ENCODE results near the gene DPF3. TPM values are rescaled to one million over a fixed set of nuclear protein-coding genes. Genes with fewer than 3 reads are reported as not detected.

DPF3 gene
- total RNA-seq, 3 donors from 2014 or later (not counting 1 experiment from before 2014, with no cell fraction given) = 1.4 to 1.8 (median 1.4) TPM

DNA sequence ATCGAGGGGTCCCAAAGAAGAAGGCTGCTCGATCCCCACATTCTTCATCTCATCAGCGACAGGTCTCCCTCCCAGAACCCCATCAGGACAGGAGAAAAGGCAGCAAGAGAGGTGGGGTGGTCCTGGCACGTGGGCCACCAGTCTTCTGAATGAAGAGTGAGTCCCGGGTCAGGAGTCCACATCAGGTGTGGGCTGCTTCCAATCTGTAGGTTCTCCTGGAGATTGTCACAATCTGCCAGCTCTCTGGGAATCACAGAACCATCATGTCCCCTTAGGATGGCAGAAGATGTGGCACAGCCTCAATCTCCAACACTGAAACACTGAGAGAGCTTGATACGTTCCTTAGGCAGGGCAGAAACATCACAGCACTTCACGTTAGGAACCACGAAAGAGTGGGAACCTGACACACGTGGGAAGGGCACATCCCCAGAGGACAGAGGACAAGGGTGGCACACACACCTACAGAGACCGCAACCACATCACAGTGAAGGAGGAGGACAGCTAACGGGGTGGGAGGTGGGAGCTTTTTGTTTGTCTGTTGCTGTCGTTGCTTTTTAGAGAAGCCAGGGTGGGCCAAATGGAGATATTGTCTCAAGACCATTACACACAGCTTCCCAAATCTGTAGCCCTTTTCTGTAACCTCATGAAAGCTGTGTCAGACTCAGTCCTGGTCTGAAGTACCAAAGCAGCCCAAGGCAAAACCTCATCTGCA is 284.5 kb downstream of the DPF3 start:
- peaks cover 7% of the 10 kb centered on the region for H3K4me1 ChIP-seq (ENCODE audit: control insufficient read depth, insufficient read depth, low read length)
- TF ChIP-seq CTCF (IDR thresholded peaks at IDR 0.05) = no peak
- H3K36me3 ChIP-seq (ENCODE audit: control insufficient read depth, insufficient read depth, low read length) = no peaks in the 10 kb centered on the region
- 80% methylated on average over 11 of the region's 12 CpGs for WGBS (ENCODE audit: insufficient coverage)
- H3K9me3 ChIP-seq (ENCODE audit: control insufficient read depth, insufficient read depth, low read length) = no peaks in the 10 kb centered on the region
- intact Hi-C loops (cut with micrococcal nuclease) = no loop called here
- no peak overlapping the region for H3K4me3 ChIP-seq (ENCODE audit: low read length)
- H3K27ac Mint-ChIP-seq = no peak overlapping the region
- H3K27ac ChIP-seq (ENCODE audit: low read length) = no peak overlapping the region
- no peak for ATAC-seq
- H3K4me1 Mint-ChIP-seq = peaks cover 0 to 14% of the 10 kb centered on the region in 2 donors
- H3K36me3 Mint-ChIP-seq = no peaks in the 10 kb centered on the region
- H3K9me3 Mint-ChIP-seq = no peaks in the 10 kb centered on the region
- H3K4me3 Mint-ChIP-seq = no peak overlapping the region
- H3K27me3 Mint-ChIP-seq (ENCODE audit: low read depth in 2 of 2) = peaks cover 76 to 93% of the 10 kb centered on the region in 2 donors
- H3K27me3 ChIP-seq (ENCODE audit: control insufficient read depth, insufficient read depth, low read length) = no peaks in the 10 kb centered on the region
- DNase-seq = no peak

DNA sequence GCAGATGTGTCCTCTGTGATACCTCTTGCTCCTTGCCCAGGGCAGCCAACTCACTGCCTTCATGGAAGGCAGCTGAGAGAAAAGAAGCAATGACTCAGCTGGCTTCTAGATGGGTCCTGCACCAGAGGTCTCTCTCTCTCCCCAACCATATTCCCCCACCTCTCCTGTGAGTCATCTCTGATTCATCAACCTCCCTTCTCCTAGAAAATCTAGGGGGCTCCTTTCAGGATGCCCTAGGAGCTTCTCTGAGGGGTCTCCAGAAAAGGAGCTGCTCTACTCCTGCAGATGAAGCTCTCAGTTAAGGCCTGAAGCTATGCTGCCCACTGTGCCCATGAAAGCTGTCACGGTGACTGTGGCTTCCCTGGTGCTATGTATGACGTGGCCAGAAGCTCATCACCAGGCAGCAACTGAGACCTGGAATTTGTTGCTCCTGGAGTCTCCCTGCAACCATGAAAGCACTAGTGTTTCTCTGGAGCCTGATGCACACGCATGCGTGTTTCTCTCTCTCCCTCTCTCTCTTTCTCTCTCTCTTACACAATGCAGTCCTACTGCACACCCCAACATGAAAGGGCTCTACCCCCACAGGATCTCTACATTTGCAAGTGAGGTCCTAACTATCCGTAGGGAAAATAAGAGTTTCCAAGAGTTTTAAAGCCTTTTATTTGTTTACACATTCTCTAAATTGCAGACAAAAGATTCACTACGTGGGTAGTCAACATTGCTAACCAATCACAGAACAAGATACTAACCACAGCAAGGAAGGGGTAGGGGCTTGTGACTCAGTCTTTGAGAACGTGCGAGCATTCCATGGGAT is 285.3 kb downstream of the DPF3 start:
- no peaks in the 10 kb centered on the region for H3K9me3 ChIP-seq (ENCODE audit: control insufficient read depth, insufficient read depth, low read length)
- H3K27me3 Mint-ChIP-seq (ENCODE audit: low read depth in 2 of 2) = peaks cover 76 to 95% of the 10 kb centered on the region in 2 donors
- no peak for ATAC-seq
- no peak overlapping the region for H3K27ac ChIP-seq (ENCODE audit: low read length)
- intact Hi-C loops (cut with micrococcal nuclease) = no loop called here
- no peaks in the 10 kb centered on the region for H3K36me3 Mint-ChIP-seq
- peaks cover 7% of the 10 kb centered on the region for H3K4me1 ChIP-seq (ENCODE audit: control insufficient read depth, insufficient read depth, low read length)
- H3K4me1 Mint-ChIP-seq = peaks cover 0 to 14% of the 10 kb centered on the region in 2 donors
- no peak overlapping the region for H3K4me3 ChIP-seq (ENCODE audit: low read length)
- peak in 1 of 2 donors; percentile 8 for DNase-seq
- H3K9me3 Mint-ChIP-seq = no peaks in the 10 kb centered on the region
- no peaks in the 10 kb centered on the region for H3K27me3 ChIP-seq (ENCODE audit: control insufficient read depth, insufficient read depth, low read length)
- no peaks in the 10 kb centered on the region for H3K36me3 ChIP-seq (ENCODE audit: control insufficient read depth, insufficient read depth, low read length)
- WGBS (ENCODE audit: insufficient coverage) = 92% methylated on average over 7 of the region's 8 CpGs
- H3K4me3 Mint-ChIP-seq = no peak overlapping the region
- no peak for TF ChIP-seq CTCF (IDR thresholded peaks at IDR 0.05)
- H3K27ac Mint-ChIP-seq = no peak overlapping the region

DNA sequence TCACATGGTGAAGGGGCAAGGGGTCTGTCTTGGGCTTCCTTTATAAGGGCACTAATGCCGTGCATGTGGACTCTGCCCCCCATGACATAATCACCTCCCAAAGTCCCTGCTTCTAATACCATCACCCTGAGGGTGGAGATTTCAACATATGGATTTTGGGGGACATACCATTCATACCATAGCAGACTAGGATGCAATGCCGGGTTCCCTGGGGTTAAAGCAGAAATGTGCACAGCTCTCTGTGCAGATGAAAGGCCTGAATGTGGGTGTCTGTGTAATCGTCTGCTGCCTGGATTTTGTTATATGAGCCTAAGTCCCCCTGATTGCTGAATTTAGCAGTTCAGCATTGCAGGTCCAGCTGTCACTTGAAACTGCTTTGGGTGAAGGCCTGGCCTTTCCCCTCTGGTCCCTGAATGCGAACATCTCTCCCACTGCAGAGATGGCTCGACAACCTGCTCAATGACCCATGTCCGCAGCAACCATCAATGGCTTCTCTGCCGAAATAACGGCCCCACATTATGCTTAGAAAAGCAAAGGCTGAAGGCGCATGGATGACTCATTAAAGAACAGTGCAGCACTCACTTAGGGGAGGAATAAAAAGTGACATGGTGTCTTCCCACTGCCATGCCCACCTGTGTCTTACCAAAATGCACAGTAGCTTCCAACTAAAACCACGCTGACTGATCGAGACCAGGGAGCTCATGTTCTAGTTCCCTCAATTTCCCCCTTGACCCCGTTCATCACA is 286.3 kb downstream of the DPF3 start:
- WGBS (ENCODE audit: insufficient coverage) = 93% methylated on average over 11 of the region's 12 CpGs
- peaks cover 75 to 98% of the 10 kb centered on the region in 2 donors for H3K27me3 Mint-ChIP-seq (ENCODE audit: low read depth in 2 of 2)
- DNase-seq = peak in 1 of 2 donors; percentile 7
- H3K36me3 Mint-ChIP-seq = no peaks in the 10 kb centered on the region
- intact Hi-C loops (cut with micrococcal nuclease) = no loop called here
- no peak overlapping the region for H3K4me3 Mint-ChIP-seq
- peaks cover 7% of the 10 kb centered on the region for H3K4me1 ChIP-seq (ENCODE audit: control insufficient read depth, insufficient read depth, low read length)
- no peak overlapping the region for H3K27ac ChIP-seq (ENCODE audit: low read length)
- peaks cover 0 to 14% of the 10 kb centered on the region in 2 donors for H3K4me1 Mint-ChIP-seq
- H3K4me3 ChIP-seq (ENCODE audit: low read length) = no peak overlapping the region
- no peaks in the 10 kb centered on the region for H3K9me3 Mint-ChIP-seq
- no peaks in the 10 kb centered on the region for H3K9me3 ChIP-seq (ENCODE audit: control insufficient read depth, insufficient read depth, low read length)
- TF ChIP-seq CTCF (IDR thresholded peaks at IDR 0.05) = no peak
- no peak for ATAC-seq
- H3K27ac Mint-ChIP-seq = no peak overlapping the region
- no peaks in the 10 kb centered on the region for H3K36me3 ChIP-seq (ENCODE audit: control insufficient read depth, insufficient read depth, low read length)
- H3K27me3 ChIP-seq (ENCODE audit: control insufficient read depth, insufficient read depth, low read length) = no peaks in the 10 kb centered on the region
